Measurements from ENCODE around the gene ADAMTS15. TPM values are rescaled to one million over a fixed set of nuclear protein-coding genes. Genes with fewer than 3 reads are reported as not detected.

The ADAMTS15 gene
- total and polyA plus RNA-seq, 2 donors (not counting 1 experiment from before 2014, with no cell fraction given): 18.2 to 24.9 TPM

DNA sequence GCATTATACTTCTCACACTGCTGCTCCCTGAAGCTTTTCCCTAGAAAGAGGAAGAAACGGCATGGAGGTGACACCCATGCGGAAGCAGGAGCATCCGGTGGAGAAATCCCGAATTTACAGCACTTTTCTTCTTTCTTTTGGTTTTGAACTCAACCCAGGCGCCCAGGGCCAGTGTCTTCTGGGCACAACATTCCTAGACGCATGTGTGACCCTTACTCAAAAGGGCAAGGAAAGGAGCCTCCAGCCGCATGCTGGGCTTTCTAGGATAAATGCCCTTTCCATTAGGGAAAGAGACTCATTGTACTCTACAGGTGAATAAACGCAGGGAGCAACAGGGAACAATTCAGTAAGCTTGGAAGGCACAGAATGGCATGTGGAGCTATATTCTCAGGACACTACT, 39.5 kb upstream of the ADAMTS15 start:
- no peaks in the 10 kb centered on the region for H4K20me1 ChIP-seq (ENCODE audit: control insufficient read depth, extremely low read depth, insufficient read depth, low read length)
- H2AFZ ChIP-seq (ENCODE audit: low read length): no peak overlapping the region
- no peaks in the 10 kb centered on the region for H3K27me3 ChIP-seq (ENCODE audit: control insufficient read depth, insufficient read depth, low read length)
- no peak overlapping the region for H3K4me3 ChIP-seq (replicated peaks in 1 of 4; ENCODE audit: control extremely low read depth in 1 of 4, insufficient read depth in 1 of 4, low read depth in 3 of 4, low read length in 4 of 4)
- H3K9me3 ChIP-seq (ENCODE audit: control insufficient read depth, insufficient read depth, low read depth, low read length): no peaks in the 10 kb centered on the region
- H3K4me1 ChIP-seq (ENCODE audit: control insufficient read depth, extremely low read depth, insufficient read depth, low read length): peaks cover 23% of the 10 kb centered on the region
- no peaks in the 10 kb centered on the region for H3K79me2 ChIP-seq (ENCODE audit: control insufficient read depth, insufficient read depth, low read length)
- no peak overlapping the region for H3K27ac ChIP-seq (ENCODE audit: insufficient read depth, low read length)
- no peak overlapping the region for H3K4me2 ChIP-seq (ENCODE audit: extremely low read depth, insufficient read depth, low read length)
- H3K9ac ChIP-seq (ENCODE audit: insufficient read depth, low read length): no peak overlapping the region
- no peak for DNase-seq (ENCODE audit: low read depth in 2 of 2)
- TF ChIP-seq EZH2 (IDR thresholded peaks at IDR 0.05; ENCODE audit: low read length, missing control alignments): no peak
- TF ChIP-seq, protein P1, sequence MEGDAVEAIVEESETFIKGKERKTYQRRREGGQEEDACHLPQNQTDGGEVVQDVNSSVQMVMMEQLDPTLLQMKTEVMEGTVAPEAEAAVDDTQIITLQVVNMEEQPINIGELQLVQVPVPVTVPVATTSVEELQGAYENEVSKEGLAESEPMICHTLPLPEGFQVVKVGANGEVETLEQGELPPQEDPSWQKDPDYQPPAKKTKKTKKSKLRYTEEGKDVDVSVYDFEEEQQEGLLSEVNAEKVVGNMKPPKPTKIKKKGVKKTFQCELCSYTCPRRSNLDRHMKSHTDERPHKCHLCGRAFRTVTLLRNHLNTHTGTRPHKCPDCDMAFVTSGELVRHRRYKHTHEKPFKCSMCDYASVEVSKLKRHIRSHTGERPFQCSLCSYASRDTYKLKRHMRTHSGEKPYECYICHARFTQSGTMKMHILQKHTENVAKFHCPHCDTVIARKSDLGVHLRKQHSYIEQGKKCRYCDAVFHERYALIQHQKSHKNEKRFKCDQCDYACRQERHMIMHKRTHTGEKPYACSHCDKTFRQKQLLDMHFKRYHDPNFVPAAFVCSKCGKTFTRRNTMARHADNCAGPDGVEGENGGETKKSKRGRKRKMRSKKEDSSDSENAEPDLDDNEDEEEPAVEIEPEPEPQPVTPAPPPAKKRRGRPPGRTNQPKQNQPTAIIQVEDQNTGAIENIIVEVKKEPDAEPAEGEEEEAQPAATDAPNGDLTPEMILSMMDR (conservative IDR thresholded peaks at IDR 0.05 in 1 of 2, IDR thresholded peaks at IDR 0.05 in 1 of 2; ENCODE audit: low read depth in 1 of 2, low read length in 2 of 2): no peak
- no peaks in the 10 kb centered on the region for H3K36me3 ChIP-seq (ENCODE audit: control insufficient read depth, insufficient read depth, low read length)

DNA sequence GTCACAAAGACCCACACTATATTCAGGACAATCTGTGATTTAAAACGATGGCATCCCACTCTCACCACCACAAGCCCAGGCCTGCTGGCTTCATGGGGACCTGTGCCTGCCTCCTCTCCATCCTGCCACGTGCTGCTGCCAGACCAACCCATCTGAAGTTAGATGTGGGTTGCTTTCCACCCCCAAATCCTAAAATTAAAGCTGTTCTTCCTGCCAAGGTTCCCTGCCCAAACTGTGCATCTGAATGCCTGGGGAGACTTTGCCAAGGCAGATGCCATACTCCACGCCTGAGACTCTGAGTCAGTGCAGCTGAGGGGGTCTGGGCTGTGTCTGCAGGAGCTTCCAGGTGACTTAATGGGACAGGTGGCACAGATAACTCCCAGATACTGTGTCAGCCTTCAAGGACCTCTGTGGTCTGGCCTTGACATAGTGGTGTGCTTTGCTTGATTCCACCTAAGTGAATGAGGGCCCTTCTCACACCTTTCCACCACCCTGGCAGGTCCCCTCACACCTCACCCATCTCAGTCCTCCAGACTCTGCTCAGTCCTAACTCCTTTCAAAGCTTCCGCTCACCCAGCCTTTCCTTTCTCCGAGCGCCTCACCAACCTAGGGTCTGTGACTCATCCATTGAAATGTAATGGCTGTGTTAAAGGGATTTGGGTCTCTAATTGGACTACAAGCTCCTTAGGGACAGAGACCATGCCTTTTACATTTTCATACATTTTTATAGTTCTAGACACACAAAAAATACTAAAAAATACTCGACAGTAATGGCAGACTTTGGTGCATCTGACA, 38.7 kb upstream of the ADAMTS15 start:
- H2AFZ ChIP-seq (ENCODE audit: low read length): no peak overlapping the region
- H3K4me2 ChIP-seq (ENCODE audit: extremely low read depth, insufficient read depth, low read length): no peak overlapping the region
- no peaks in the 10 kb centered on the region for H3K79me2 ChIP-seq (ENCODE audit: control insufficient read depth, insufficient read depth, low read length)
- peaks cover 22% of the 10 kb centered on the region for H3K4me1 ChIP-seq (ENCODE audit: control insufficient read depth, extremely low read depth, insufficient read depth, low read length)
- DNase-seq (ENCODE audit: low read depth in 2 of 2): no peak
- no peaks in the 10 kb centered on the region for H3K27me3 ChIP-seq (ENCODE audit: control insufficient read depth, insufficient read depth, low read length)
- H4K20me1 ChIP-seq (ENCODE audit: control insufficient read depth, extremely low read depth, insufficient read depth, low read length): no peaks in the 10 kb centered on the region
- TF ChIP-seq, protein P1 (conservative IDR thresholded peaks at IDR 0.05 in 1 of 2, IDR thresholded peaks at IDR 0.05 in 1 of 2; ENCODE audit: low read depth in 1 of 2, low read length in 2 of 2): no peak
- TF ChIP-seq EZH2 (IDR thresholded peaks at IDR 0.05; ENCODE audit: low read length, missing control alignments): no peak
- no peaks in the 10 kb centered on the region for H3K9me3 ChIP-seq (ENCODE audit: control insufficient read depth, insufficient read depth, low read depth, low read length)
- H3K27ac ChIP-seq (ENCODE audit: insufficient read depth, low read length): no peak overlapping the region
- no peak overlapping the region for H3K4me3 ChIP-seq (replicated peaks in 1 of 4; ENCODE audit: control extremely low read depth in 1 of 4, insufficient read depth in 1 of 4, low read depth in 3 of 4, low read length in 4 of 4)
- H3K36me3 ChIP-seq (ENCODE audit: control insufficient read depth, insufficient read depth, low read length): no peaks in the 10 kb centered on the region
- no peak overlapping the region for H3K9ac ChIP-seq (ENCODE audit: insufficient read depth, low read length)

DNA sequence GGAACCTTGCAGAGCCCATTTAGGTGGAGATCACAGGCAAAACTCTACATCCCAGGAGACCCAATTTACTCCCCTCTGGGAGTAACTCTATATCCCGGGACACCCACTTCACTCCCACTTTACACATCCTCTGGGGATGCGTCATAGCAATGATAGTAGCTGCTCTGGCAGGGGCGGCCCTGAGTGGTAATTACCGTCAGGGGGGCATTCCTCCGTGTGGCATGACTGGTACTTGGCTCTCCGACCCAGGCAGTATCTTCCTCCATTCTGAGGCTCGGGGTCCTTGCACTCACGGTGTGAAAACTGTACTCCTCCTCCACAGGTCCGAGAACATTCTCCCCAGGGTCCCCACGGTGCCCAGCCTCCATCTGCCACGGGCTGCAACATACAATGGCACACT, 37.2 kb upstream of the ADAMTS15 start:
- H3K36me3 ChIP-seq (ENCODE audit: control insufficient read depth, insufficient read depth, low read length): no peaks in the 10 kb centered on the region
- peaks cover 20% of the 10 kb centered on the region for H3K4me1 ChIP-seq (ENCODE audit: control insufficient read depth, extremely low read depth, insufficient read depth, low read length)
- H3K27ac ChIP-seq (ENCODE audit: insufficient read depth, low read length): no peak overlapping the region
- H3K27me3 ChIP-seq (ENCODE audit: control insufficient read depth, insufficient read depth, low read length): no peaks in the 10 kb centered on the region
- no peak overlapping the region for H3K4me2 ChIP-seq (ENCODE audit: extremely low read depth, insufficient read depth, low read length)
- H2AFZ ChIP-seq (ENCODE audit: low read length): no peak overlapping the region
- H3K4me3 ChIP-seq (replicated peaks in 1 of 4; ENCODE audit: control extremely low read depth in 1 of 4, insufficient read depth in 1 of 4, low read depth in 3 of 4, low read length in 4 of 4): no peak overlapping the region
- DNase-seq (ENCODE audit: low read depth in 2 of 2): no peak
- no peaks in the 10 kb centered on the region for H3K9me3 ChIP-seq (ENCODE audit: control insufficient read depth, insufficient read depth, low read depth, low read length)
- H4K20me1 ChIP-seq (ENCODE audit: control insufficient read depth, extremely low read depth, insufficient read depth, low read length): no peaks in the 10 kb centered on the region
- TF ChIP-seq, protein P1 (conservative IDR thresholded peaks at IDR 0.05 in 1 of 2, IDR thresholded peaks at IDR 0.05 in 1 of 2; ENCODE audit: low read depth in 1 of 2, low read length in 2 of 2): no peak
- no peak for TF ChIP-seq EZH2 (IDR thresholded peaks at IDR 0.05; ENCODE audit: low read length, missing control alignments)
- no peaks in the 10 kb centered on the region for H3K79me2 ChIP-seq (ENCODE audit: control insufficient read depth, insufficient read depth, low read length)
- H3K9ac ChIP-seq (ENCODE audit: insufficient read depth, low read length): no peak overlapping the region
